AML-193 (cell line): ENCODE data around the gene ZGRF1.
"Not testable (repeated sequence)": the region's sequence is repeated elsewhere in the genome, so short reads cannot be mapped to it uniquely, and the experiment has no call there.

Experiments used
- DNase-seq, 2 experiments: peaks; one replicate each; lab custom pipeline; 2025; lab: John Stamatoyannopoulos, UW

The ZGRF1 gene

DNA sequence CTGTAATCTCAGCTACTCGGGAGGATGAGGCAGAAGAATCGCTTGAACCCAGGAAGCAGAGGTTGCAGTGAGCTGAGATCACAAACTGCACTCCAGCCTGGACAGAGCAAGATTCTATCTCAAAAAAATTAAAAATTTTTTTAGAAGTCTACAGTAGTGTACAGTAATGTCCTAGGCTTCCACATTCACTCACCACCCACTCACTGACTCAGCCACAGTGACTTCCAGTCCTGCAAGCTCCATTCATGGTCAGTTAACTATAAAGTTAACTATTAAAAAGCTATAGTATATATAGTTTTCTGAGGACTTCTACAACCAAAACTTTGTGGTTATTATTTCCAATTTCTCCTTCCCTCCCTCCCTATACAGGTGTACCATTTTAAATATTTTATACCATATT, 86.0 kb downstream of the ZGRF1 start:
- no peak for DNase-seq

DNA sequence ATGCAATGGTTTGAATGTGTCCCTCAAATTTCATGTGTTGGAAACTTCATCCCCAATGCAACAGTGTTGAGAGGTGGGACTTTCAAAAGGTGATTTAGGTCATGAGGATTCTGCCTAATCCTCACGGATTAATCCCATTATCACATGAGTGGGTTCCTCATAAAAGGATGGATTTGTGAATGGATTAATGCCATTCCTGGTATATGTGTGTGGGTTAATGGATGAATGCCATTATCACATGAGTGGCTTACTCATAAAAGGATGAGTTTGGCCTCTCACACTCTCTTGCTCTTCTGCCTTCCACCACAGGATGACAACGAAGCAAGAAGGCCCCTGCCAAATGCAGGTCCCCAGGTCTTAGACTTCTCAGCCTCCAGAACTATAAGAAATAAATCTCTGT, 90.2 kb downstream of the ZGRF1 start:
- no peak for DNase-seq

DNA sequence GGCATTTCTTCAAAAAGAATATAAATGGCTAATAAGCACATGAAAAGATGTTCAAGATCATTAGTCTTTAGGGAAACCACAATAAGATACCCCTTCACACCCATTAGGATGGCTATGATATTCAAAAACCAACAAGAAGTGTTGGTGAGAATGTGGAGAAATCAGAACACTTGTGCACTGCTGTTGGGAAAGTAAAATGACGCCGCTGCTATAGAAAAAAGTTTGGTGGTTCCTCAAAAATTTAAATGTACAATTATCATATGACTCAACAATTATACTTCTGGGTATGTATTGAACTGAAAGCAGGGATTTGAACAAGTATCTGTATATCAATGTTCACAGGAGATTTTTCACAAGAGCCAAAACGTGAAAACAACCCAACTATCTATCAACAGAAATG, 91.4 kb downstream of the ZGRF1 start:
- DNase-seq, result peak in 1 of 2 experiments; percentile 2

DNA sequence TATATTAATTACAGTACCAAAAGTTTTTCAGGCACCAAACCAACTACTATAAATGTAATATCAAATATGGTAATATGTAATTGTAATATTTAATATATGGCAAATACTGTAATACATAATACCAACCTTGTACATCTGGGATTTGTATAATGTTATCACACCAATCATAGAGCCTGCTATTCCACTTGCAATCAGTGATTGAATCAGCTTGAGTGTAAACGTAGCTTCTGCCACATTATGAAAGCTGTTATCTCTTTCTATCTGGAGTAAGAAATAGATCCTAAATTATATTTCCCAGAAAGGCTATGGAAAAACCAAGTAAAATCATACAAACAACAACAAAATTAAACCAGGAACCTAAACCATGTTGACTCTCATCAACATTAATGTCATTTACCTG, 96.0 kb downstream of the ZGRF1 start:
- no peak for DNase-seq

DNA sequence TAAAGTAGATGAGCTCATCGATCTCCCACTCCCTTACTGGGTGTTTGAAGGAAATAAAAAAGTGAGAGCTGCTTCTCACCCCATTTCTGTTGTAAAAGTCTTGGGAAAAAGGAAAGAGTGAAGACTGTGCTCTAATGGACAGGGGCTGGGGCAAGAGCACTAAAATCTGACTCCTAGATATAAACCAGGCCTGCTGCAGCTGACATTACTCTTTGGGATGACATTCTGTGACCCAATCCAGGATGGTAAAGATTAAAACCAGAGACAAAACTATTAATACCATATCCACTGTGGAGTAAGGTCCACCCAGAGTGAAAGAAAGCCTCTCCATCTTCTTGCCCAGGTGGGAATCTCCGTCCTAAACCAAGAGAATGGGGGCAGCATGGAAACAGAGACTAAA, 100.6 kb downstream of the ZGRF1 start:
- no peak for DNase-seq

DNA sequence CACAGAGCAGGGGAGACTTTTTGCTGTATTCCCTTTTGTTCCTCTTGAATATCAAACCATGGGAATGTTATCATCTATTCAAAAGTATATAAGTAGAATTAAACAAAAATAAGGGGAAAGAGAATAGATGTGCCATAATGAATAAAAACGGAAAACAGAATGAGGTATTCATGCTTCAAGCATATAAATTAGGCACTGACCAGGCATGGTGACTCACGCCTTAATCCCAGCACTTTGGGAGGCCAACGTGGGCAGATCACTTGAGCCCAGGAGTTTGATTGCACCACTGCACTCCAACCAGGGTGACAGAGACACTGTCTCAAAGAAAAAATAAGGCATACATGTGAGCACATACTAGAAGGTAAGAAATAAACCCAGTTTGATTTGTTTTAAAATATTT, 104.4 kb downstream of the ZGRF1 start:
- no peak for DNase-seq

DNA sequence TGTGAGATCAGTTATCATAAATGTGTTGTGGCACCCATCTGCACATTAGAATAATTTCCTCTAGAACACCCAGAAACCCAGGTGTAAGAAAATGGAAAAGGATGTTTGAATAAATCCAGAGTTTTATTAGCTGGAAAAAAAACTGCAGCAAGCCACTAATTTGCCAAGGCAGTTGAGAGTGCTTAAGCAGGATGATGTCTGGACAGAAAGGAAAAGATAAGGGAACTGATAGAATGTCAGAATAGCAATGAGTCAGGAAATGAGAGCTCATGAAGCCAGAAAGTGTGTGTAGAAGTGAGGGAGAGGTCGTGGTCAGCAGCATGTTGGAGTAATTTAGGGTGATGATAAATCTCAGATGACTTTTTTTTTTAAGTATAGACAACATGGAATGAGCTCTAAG, 105.6 kb downstream of the ZGRF1 start:
- no peak for DNase-seq

DNA sequence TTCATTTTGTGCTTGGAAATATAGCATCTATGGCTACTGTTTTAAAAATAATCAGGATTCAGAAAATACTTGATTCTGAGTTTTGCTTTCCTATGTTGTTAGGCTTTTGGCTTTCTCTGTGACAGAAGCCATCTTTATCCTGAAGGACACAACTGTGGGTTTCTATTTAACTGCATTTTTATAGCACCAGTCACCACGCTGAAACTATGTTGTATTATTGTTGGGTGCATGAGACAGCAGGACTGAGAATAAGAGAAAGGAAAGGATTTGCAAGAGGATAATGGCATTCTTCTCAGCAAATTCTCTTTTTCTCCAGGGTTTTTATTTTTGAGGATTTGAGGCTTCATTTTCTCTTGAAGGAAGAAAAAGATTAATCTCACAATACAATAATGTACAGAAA, 110.6 kb downstream of the ZGRF1 start:
- DNase-seq, result no peak

DNA sequence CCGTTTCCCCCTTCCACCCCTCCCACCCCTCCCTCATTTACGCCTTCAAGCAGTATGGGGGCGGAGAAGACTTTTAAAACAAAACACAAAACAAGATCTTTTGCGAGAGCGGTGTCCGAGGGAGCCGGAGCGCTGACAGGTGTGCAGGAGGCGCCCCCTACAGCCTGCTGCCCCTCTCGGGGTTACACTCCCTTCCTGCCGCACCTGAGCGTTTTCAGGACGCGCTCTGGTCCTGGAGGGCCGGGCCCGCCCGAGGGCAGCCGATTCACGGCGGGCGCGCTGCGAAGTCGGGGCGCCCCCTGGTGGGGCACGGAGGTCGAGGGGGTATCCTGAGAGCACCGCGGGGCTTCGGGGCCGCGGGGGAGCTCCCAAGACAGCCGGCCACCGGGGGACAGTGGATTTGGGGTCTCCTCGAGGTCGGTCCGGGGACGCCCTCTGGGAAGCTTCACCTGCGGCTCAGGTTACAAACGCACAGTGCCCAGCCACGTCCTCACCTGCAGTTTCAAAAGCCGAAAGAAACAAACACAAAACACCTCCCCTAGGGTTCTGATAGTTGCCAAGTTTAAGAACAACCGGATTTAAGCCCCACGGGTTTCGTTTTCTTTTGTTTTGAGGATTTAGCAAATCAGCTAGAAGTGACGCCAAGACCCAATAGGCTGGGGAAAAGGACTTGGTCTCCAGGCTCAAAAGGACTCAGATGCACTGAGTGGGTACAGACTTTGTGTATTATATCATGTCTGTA, 112.8 kb downstream of the ZGRF1 start:
- peak in 1 of 2 experiments; percentile 6 for DNase-seq

DNA sequence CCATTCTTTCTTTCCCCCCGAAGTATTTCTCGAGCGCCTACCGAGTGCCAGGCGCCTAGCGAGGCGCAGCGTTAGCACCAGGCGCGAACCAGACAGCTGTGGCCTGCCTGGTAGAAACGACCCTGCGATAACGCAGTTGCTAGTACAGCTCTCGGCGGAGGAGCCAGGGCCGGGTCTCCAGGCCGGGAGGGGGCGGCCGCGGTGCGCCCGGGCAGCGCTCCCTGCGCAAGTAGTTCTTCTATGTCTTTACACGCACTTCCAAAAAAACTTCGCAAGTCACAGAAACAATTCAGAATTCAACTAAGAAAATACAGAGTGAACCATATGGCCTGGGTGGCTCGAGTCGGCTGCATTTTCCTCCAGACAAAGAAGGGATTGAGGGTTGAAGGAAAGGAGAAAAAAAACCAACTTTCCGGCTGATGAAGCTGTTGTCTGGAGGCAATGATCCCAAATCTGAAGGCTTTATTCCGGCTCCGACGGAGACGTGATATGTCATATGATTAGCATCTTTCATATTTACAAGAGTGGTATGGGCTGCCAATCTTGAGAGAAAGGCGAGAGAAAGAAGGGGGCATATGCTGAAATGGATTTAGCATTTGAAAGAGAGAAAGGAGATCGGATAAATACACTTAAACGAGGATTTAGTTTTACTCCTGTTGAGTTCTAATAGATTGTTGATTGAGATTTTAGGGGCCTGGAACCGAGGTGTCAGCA, 113.5 kb downstream of the ZGRF1 start:
- DNase-seq, result no peak

DNA sequence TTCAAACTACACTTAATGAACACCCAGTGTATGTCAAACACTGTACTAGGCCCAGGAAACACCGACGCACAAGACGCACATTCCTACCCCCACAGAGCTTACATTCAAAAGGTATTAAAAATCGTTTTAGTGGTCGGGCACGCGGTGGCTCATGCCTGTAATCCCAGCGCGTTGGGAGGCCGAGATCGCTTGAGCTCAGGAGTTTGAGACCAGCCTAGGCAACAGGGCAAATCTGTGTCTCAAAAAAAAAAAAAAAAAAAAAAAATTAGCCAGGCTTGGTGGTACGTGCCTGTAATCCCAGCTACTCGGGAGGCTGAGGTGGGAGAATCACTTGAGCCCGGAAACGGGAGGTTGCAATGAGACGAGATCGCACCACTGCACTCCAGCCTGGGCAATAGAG, 114.3 kb downstream of the ZGRF1 start:
- not testable (repeated sequence) for DNase-seq

DNA sequence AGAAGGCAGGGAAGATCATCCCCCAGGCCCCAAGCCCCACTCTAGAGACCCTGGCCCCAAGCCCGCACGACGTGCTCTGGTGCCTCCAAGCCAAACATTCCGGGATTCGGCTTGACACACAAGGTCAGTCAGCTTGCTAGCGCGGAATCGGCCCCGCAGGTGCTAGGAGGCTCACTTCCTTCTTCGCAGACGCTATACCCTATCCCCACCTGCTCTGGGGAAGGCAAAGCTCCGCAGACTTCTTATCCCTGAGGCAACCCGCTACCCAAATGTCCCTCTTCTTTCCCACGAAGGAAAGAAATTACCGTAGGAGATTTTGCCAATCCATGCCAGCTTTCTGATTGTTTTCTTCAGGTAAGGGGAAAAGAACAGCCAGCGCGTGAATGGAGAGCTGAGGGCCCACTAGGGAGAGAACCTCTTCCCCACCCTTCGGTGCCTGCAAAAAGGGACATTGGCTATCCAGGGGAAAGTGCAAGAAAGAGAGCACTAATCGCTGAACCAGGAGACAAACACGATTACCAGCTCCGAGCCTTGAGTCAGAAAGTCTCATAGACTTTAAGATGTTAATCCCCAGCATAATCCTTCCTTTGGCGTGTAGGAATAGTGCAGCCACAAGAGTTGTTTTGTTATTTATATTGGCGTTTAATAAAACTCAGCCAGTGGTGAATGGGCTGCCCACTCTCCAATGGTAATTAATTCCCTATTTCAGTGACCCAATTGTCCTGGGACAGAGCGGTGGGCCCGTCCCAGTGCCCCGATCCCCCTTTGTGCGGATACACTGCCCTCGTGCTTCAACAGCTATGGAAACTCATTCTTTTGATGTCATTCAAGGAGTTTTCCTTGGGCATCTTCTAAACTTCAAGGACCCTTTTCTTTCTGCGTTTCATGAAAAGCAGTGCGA, 115.3 kb downstream of the ZGRF1 start:
- DNase-seq, result no peak

DNA sequence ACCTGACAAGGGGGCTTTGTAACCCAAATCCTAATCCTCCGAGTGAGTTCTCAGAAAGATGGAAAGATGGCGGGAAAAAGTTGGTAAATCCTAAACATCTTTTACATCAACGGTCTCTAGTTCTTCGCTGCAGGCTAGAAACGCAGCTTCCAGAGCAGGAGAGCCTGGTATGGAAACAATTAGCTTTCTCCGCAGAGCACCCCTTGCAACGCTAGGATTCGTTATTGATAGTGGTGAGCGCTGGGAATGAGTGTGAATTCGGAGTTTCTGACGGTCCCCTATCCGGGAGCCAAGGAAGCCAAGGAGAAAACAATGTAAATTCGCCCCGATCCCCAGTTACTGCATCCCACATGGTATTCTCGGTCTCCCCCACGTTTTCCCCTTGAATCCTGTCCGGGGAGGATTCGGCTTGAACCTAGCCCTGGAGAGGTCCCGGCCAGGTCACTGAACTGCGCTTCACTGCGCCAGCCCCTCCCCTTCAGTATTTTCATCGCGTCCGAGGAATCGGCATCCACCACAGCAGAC, 116.0 kb downstream of the ZGRF1 start:
- DNase-seq, result no peak

DNA sequence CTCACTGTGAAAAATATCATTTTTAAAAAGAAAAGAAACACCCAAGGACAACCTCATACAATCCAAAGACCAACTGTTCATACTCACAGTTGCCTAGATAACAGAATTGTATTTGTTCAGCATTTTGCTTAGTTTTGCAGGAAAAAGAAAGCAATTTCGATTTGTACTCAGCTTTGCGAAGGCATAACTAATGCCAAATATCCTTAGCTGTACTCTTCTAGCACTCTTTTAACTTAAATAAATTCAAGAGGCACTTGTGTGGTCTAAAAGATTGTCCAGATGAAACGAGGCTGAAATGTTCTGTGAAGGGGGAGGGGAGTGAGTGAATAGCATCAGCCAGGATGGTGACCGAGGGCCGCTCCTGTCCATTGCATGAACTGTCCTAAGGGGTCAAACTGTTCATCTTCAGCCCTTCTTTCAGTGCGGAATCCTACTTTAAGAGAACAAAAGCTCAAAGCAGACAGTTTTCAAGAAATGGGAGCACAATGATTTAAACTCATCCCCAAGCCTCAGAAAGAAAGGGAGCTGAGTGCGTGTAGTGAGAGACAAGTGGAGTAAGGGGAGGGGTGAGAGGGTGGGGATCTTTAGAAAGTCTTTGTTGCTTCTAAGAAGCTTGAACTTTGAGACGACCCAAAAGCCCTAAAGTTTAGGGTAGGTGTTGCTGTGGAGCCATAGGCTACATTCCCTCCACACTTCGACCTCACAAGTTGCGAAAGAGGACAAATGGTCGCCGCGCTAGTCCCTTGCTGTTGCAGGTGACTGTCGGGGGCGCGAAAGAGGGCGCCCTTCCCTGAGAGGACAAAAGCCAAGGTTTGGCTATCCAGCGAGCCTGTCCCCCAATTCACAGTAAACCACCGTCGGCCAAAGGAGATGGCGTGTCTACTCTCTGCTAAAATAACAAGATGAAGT, 116.8 kb downstream of the ZGRF1 start:
- DNase-seq, result no peak

DNA sequence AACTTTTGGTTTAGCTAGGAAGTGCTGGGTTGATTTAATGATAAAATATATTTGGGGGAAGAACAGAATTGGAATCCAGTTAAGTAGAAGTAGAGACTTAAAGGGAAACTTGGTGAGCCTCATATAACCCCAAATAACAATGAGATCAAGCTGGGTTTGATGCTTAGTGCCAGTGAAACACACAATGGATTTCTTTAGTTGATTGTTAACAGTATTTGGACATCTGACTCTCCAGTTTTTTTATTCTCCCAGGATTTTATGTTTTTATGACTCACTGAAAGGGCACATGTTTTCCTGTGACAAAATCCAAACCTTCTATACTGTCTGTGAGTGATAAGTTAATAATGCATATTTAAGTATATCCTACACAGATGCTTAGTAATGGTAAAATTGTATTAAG, 118.0 kb downstream of the ZGRF1 start:
- no peak for DNase-seq

DNA sequence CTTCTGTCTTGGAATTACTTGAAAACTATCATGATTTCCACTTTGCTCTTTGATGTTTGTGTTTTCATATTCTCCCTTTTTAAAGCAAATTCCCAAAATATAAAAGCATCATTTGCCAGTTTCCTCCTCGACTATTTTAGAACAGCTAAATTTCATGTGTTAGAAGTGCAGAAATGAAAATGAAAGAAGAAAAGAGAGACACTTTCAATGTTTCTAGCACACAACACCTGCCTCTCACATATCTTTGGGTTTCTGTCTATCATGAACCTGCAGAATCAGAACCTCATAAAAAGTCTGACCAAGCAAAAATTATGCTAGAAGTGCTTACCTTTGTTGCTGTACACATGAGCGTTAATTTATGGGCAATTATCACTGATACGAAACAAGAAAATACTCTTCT, 118.8 kb downstream of the ZGRF1 start:
- no peak for DNase-seq

DNA sequence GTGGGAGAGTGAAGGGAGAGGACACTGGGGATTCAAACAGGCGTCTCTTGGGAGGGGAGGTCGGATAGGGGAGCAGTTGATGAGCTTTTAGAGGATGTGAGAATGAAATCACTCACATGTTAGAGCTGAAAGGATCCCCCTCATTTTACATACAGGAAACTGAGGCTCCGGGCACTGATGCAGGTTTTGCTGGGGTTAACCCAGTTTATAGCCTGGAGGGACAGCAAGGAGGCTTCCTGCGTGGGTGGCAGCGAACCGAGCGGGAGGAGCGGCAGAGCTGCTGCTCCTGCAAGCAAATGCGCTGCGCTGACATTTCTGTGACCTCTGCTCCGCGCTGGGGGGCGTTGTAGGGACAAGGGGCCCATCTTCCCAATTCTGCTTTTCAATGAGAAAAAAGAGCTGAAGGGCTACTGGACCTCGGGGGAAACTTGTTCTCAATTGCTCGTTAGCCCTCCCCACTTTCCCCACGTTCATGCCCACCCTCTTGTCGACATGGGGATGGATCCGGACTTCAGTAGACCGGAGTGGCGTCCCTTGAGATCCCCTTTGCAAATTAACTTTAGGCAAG, 119.6 kb downstream of the ZGRF1 start:
- DNase-seq, result no peak

DNA sequence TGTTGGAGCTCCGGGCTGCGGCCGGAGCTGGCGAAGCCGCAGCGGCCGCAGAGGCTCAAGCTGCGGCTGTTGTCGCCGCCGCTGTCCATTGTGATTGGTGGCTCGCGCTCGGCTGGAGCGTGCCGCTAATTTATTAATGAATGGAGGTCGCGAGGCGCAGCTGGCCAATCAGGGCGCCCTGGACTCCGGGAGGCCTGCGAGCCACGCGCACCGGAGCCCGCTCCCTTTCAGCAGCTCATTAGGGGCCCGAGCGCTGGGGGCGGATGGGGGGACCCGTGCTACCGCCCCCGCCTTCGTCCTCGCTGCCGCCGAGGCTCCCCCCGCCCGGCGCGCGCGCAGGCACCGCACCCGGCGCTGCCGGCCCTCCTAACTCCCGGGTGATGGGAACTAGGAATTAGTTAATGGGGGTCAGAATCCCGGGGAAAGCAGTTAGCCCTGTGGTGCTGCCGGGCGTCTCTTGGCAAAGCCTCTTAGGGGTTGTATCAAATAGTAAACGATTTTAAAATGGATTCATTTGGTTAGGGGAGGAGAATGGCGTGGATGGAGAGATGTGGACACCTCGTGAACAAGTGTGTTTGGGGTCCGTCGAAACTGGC, 120.1 kb downstream of the ZGRF1 start:
- no peak for DNase-seq

DNA sequence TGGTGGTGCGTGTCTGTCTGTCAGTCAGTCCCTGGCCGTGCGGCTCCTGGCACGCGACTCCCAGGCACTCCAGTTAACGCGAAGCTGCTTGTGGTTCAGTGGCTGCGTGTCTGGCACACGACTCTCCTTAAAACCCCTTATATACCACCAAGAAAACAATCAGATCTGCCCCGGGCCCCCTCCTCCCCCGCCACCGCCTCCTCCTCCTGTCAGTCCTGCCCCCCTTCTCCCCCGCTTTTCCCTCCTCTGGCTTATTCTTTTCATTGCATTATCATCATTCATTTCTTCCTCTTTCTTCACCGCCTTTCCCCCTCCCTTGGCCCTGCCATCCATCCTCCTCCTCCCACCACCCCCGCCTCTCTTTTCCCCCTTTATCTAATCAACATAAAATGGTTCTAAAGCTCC, 120.6 kb downstream of the ZGRF1 start, which contains the start of gene NEUROG2:
Gene NEUROG2, minus strand, starts transcription at position 115 of the 405 bp plus-strand sequence. CDS start 705 bp downstream, outside the sequence.
- no peak for DNase-seq
